ENCODE results near the gene DCUN1D2.
A peak's percentile ranks its signal among the peaks of the same experiment; 100 is the strongest.

DCUN1D2 gene

GRCh38 chr13:113460599-113460998 lies 29.9 kb downstream of the DCUN1D2 start:
- no peak overlapping the region for H3K27ac ChIP-seq
- TF ChIP-seq ZFX (IDR thresholded peaks at IDR 0.05) (no peak), CTCF (conservative IDR thresholded peaks at IDR 0.05) (no peak)

- H3K27ac ChIP-seq, result no peak overlapping the region
- TF ChIP-seq CTCF (conservative IDR thresholded peaks at IDR 0.05) (no peak), ZFX (IDR thresholded peaks at IDR 0.05) (no peak)
Observed at GRCh38 chr13:113460064-113460555, 30.4 kb downstream of the DCUN1D2 start.

- TF ChIP-seq ZFX (IDR thresholded peaks at IDR 0.05) (no peak), CTCF (conservative IDR thresholded peaks at IDR 0.05) (peak; percentile 36)
Observed at GRCh38 chr13:113458253-113459065, 32.1 kb downstream of the DCUN1D2 start.

GRCh38 chr13:113457510-113457909 lies 33.0 kb downstream of the DCUN1D2 start:
- TF ChIP-seq CTCF (conservative IDR thresholded peaks at IDR 0.05) (no peak), ZFX (IDR thresholded peaks at IDR 0.05) (no peak)
- no peak overlapping the region for H3K27ac ChIP-seq

More at GRCh38 chr13:113458253-113459065, 32.1 kb downstream of the DCUN1D2 start:
- H3K27ac ChIP-seq, result no peak overlapping the region

- TF ChIP-seq CTCF (conservative IDR thresholded peaks at IDR 0.05) (no peak), ZFX (IDR thresholded peaks at IDR 0.05) (no peak)
- no peak overlapping the region for H3K27ac ChIP-seq
Observed at GRCh38 chr13:113456116-113456702, 34.3 kb downstream of the DCUN1D2 start.

- no peak overlapping the region for H3K27ac ChIP-seq
- TF ChIP-seq ZFX (IDR thresholded peaks at IDR 0.05) (no peak), CTCF (conservative IDR thresholded peaks at IDR 0.05) (no peak)
Observed at GRCh38 chr13:113455384-113455783, 35.1 kb downstream of the DCUN1D2 start.

GRCh38 chr13:113454936-113455335 lies 35.6 kb downstream of the DCUN1D2 start:
- TF ChIP-seq CTCF (conservative IDR thresholded peaks at IDR 0.05) (no peak), ZFX (IDR thresholded peaks at IDR 0.05) (no peak)

More at GRCh38 chr13:113454936-113455335, 35.6 kb downstream of the DCUN1D2 start:
- no peak overlapping the region for H3K27ac ChIP-seq
